Stimulated activated CD4-positive, alpha-beta T cell treated with anti-CD3 and anti-CD28 coated beads, Interleukin-1b, Interleukin-23, amount 100 ng/mL, for 1 hour (primary cell): Measurements from ENCODE around the gene RPP30.
"Not testable (repeated sequence)": the region's sequence is repeated elsewhere in the genome, so short reads cannot be mapped to it uniquely, and the experiment has no call there.

Experiments
- DNase-seq, 2 donors: peaks; one replicate each; pipeline ENCODE4 v3.0.0-alpha.2; 2020; ENCODE audit warnings: low read depth in 2 of 2

The RPP30 gene

GRCh38 chr10:90871279-90871765, 452 bp upstream of the RPP30 start:
- DNase-seq, result no peak

- DNase-seq, result no peak
Observed at GRCh38 chr10:90872648-90873020, 860 bp downstream of the RPP30 start.

GRCh38 chr10:90879062-90879461, 7.3 kb downstream of the RPP30 start:
- DNase-seq, result no peak

- DNase-seq, result not testable (repeated sequence)
Observed at GRCh38 chr10:90880059-90880719, 8.4 kb downstream of the RPP30 start.

GRCh38 chr10:90884431-90884830, 12.7 kb downstream of the RPP30 start:
- no peak for DNase-seq

- DNase-seq, result no peak
Observed at GRCh38 chr10:90885176-90885575, 13.4 kb downstream of the RPP30 start.

- no peak for DNase-seq
Observed at GRCh38 chr10:90887555-90887954, 15.8 kb downstream of the RPP30 start.

- no peak for DNase-seq
Observed at GRCh38 chr10:90888387-90888786, 16.6 kb downstream of the RPP30 start.

- no peak for DNase-seq
Observed at GRCh38 chr10:90889636-90890035, 17.9 kb downstream of the RPP30 start.

GRCh38 chr10:90890347-90890746, 18.6 kb downstream of the RPP30 start:
- DNase-seq, result no peak

- DNase-seq, result no peak
Observed at GRCh38 chr10:90893190-90893589, 21.4 kb downstream of the RPP30 start.

GRCh38 chr10:90896916-90897315, 25.1 kb downstream of the RPP30 start:
- not testable (repeated sequence) for DNase-seq

GRCh38 chr10:90905925-90906324, 34.2 kb downstream of the RPP30 start:
- no peak for DNase-seq

GRCh38 chr10:90906596-90906995, 34.8 kb downstream of the RPP30 start:
- no peak for DNase-seq

- peak in 1 of 2 donors; percentile 20 for DNase-seq
Observed at GRCh38 chr10:90911133-90912051, 39.6 kb downstream of the RPP30 start.

- no peak for DNase-seq
Observed at GRCh38 chr10:90912174-90912573, 40.4 kb downstream of the RPP30 start.

GRCh38 chr10:90912854-90913479, 41.2 kb downstream of the RPP30 start:
- no peak for DNase-seq

GRCh38 chr10:90913774-90914420, 42.1 kb downstream of the RPP30 start:
- DNase-seq, result no peak

GRCh38 chr10:90914992-90915765, 43.4 kb downstream of the RPP30 start:
- no peak for DNase-seq

- DNase-seq, result no peak
Observed at GRCh38 chr10:90915766-90916075, 43.9 kb downstream of the RPP30 start.
